Neural cell (in vitro differentiated cells): ENCODE data around the gene MCC. TPM values are rescaled to one million over a fixed set of nuclear protein-coding genes. Genes with fewer than 3 reads are reported as not detected.

Source experiments
- polyA plus RNA-seq: library from polyadenylated mRNA; depleted of rRNA; stranded (reverse); fragments of >200 nt; gene quantifications from 2 replicates; pipeline ENCODE4 v1.2.3, GENCODE V29; 2014
- small RNA-seq, 3 experiments: library from RNA; depleted of rRNA; stranded (forward); fragments of <200 nt; gene quantifications; one replicate each; pipeline ENCODE3, GENCODE V24; 2012

The MCC gene
- polyA plus RNA-seq, 1 donor from 2014 or later: 2.2 TPM

Small RNA genes within 50 kb of the gene (small RNA-seq; reads per million reads assigned to genes)
- gene RNU4ATAC13P: 0 reads per million in 3 experiments

Other genes with a start within 250 kb of the MCC start
- gene TSSK1B, start 53.5 kb downstream of the MCC start, polyA plus RNA-seq: not detected in 2 replicates
- gene YTHDC2, start 25.2 kb upstream of the MCC start, polyA plus RNA-seq: 43.7 and 44.3 TPM in 2 replicates